K562 (cell line): ENCODE data around the gene DVL3. TPM values are rescaled to one million over a fixed set of nuclear protein-coding genes. Genes with fewer than 3 reads are reported as not detected.

Experiments
- DIDO1 ChIP-seq: fragments of 450-650 bp; IDR thresholded peaks from 2 replicates; pipeline ENCODE4 v1.6.1; 2016; ENCODE audit warnings: low read depth, missing biosample characterization, missing genetic modification characterization
- E2F3 ChIP-seq: fragments of 250-450 bp; sonication (Bioruptor Pico); IDR thresholded peaks from 2 replicates; pipeline ENCODE4 v1.4.0; 2020; ENCODE audit warnings: mild to moderate bottlenecking
- LEF1 ChIP-seq: fragments of 450-650 bp; IDR thresholded peaks from 2 replicates; pipeline ENCODE4 v1.6.1; 2016; ENCODE audit warnings: mild to moderate bottlenecking
- MAFG ChIP-seq: fragments of 450-650 bp; conservative IDR thresholded peaks from 2 replicates; pipeline ENCODE4 v1.6.1; 2016; ENCODE audit warnings: missing genetic modification characterization, missing compliant biosample characterization
- NELFE ChIP-seq: IDR thresholded peaks from 2 replicates; pipeline ENCODE4 v1.6.1; 2011; ENCODE audit warnings: mild to moderate bottlenecking; ENCODE audit not compliant: insufficient read depth, insufficient read length
- RBBP5 ChIP-seq: fragments of 200-600 bp; sonication (generic); IDR thresholded peaks from 2 replicates; pipeline ENCODE4 v1.6.1; 2012; ENCODE audit warnings: borderline replicate concordance, mild to moderate bottlenecking, low read length, control low read depth, inconsistent platforms; ENCODE audit not compliant: insufficient read depth, poor library complexity, severe bottlenecking
- RBM14 ChIP-seq: fragments of 200-400 bp; formaldehyde crosslinking; IDR thresholded peaks from 2 replicates; pipeline ENCODE4 v1.6.1; 2018; ENCODE audit warnings: low read depth, mild to moderate bottlenecking, low read length, moderate library complexity, borderline replicate concordance; ENCODE audit not compliant: insufficient read depth
- RBM22 ChIP-seq: fragments of 200-400 bp; formaldehyde crosslinking; IDR thresholded peaks from 2 replicates; pipeline ENCODE4 v1.6.1; 2018; ENCODE audit warnings: low read length, low read depth; ENCODE audit not compliant: poor library complexity, severe bottlenecking
- TAL1 ChIP-seq: fragments of 450-650 bp; IDR thresholded peaks from 2 replicates; pipeline ENCODE4 v1.6.1; 2016; ENCODE audit warnings: mild to moderate bottlenecking
- TRIM24 ChIP-seq, 2 experiments: fragments of 450-650 bp; IDR thresholded peaks; 2 replicates each; pipeline ENCODE4 v1.6.1; 2016
- ZNF124 ChIP-seq: sonication (generic); formaldehyde crosslinking; IDR thresholded peaks from 2 replicates; pipeline ENCODE4 v1.8.1; 2022; ENCODE audit warnings: missing genetic modification reagents
- ZNF551 ChIP-seq: fragments of 250-450 bp; sonication (Bioruptor Pico); IDR thresholded peaks from 2 replicates; pipeline ENCODE4 v1.5.0; 2021; ENCODE audit warnings: mild to moderate bottlenecking, moderate library complexity
- ZNF717 ChIP-seq: fragments of 250-450 bp; sonication (Bioruptor Pico); IDR thresholded peaks from 2 replicates; pipeline ENCODE4 v1.5.0; 2021
- ZZZ3 ChIP-seq: fragments of 450-650 bp; IDR thresholded peaks from 2 replicates; pipeline ENCODE4 v1.6.1; 2016; ENCODE audit warnings: antibody characterized with exemption, mild to moderate bottlenecking, moderate library complexity
- polyA plus RNA-seq, 8 experiments: library from polyadenylated mRNA; depleted of rRNA in 4 of 8; stranded (reverse) in 5 of 8; unstranded in 3 of 8; fragments of >200 nt; fragmentation: Nextera tagmentation in 2 of 8; fragmentation: Illumina TruSeq in 1 of 8; extraction: Ambion mirVana in 2 of 8; extraction: Trizol in 1 of 8; gene quantifications; 2 replicates each; pipeline versions ENCODE4 v1.2.1 to v1.2.3, GENCODE V29; 2011 to 2014; ENCODE audit warnings: inconsistent platforms in 1 of 8, missing spikeins in 1 of 8
- total RNA-seq, 7 experiments: library from RNA; depleted of rRNA in 6 of 7; stranded (reverse); fragments of >200 nt in 6 of 7; fragmentation: Illumina TruSeq in 2 of 7; extraction: Trizol in 2 of 7; gene quantifications; 2 replicates each; pipeline versions ENCODE4 v1.2.1 to v1.2.3, GENCODE V29; 2011 to 2021; ENCODE audit warnings: low replicate concordance in 1 of 7
- TF ChIP-seq, protein P1 (sequence below): sonication (generic); formaldehyde crosslinking; IDR thresholded peaks from 2 replicates; pipeline ENCODE4 v1.8.0; 2022; ENCODE audit warnings: missing genetic modification reagents, mild to moderate bottlenecking, borderline replicate concordance
- TF ChIP-seq, protein P2 (sequence below): sonication (generic); formaldehyde crosslinking; IDR thresholded peaks from 2 replicates; pipeline ENCODE4 v1.8.0; 2022; ENCODE audit warnings: mild to moderate bottlenecking, missing genetic modification reagents
- TF ChIP-seq, protein P3 (sequence below), 2 experiments: fragments of 450-650 bp; formaldehyde crosslinking in 1 of 2; IDR thresholded peaks; 2 replicates each; pipeline versions ENCODE4 v1.4.0 to v1.6.1; 2014 to 2020; ENCODE audit warnings: mild to moderate bottlenecking in 2 of 2, borderline replicate concordance in 1 of 2, low read depth in 1 of 2

Gene DVL3
- total and polyA plus RNA-seq, 9 of the 15 experiments (the other 6 are each of a cell fraction or from before 2014, with no cell fraction given): 3.1 to 57.9 (median 20.1) TPM

DNA sequence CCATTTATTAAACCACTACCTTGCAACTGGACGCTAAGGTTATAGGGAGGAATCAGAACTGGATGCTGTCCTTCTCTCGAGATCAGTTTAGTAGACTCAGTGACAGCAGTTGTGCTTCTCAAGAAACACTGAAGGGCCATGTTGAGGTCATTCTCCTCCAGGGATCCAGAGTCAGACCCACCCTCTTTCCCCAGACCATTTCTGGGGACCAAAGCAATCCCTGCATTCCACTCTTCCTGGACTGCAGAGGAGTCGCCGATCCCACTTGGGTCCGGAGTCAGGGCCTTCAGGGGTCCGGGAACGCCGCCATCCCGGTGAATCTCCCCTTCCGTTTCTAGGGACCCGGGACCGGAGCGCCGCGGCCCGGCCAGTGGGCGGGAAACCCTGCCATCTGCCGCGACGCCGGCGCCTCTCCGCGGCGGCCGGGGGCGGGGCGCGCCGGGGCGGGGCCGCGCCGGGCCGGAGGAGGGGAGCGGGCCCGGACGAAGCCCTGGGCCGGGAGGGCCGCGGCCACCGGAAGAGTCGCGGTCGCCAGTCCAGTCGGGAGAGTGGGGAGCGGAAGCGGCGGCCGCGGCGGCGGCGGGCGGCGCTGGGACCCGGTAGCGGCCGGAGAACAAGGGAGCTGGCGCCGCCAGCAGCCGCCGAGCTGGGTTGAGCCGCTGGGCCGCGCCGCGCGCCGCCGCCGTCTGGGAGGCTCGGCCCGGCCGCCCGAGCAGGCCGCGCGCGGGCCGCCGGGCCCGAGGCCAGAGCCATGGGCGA, at the start of gene DVL3 (continued):
- TF ChIP-seq MAFG: no peak
- peak; percentile 78; the same call in 1 of the 2 replicates for TF ChIP-seq E2F3
- no peak for TF ChIP-seq TAL1
- no peak for TF ChIP-seq TRIM24 (IDR thresholded peaks at IDR 0.05)
- TF ChIP-seq, protein P1, sequence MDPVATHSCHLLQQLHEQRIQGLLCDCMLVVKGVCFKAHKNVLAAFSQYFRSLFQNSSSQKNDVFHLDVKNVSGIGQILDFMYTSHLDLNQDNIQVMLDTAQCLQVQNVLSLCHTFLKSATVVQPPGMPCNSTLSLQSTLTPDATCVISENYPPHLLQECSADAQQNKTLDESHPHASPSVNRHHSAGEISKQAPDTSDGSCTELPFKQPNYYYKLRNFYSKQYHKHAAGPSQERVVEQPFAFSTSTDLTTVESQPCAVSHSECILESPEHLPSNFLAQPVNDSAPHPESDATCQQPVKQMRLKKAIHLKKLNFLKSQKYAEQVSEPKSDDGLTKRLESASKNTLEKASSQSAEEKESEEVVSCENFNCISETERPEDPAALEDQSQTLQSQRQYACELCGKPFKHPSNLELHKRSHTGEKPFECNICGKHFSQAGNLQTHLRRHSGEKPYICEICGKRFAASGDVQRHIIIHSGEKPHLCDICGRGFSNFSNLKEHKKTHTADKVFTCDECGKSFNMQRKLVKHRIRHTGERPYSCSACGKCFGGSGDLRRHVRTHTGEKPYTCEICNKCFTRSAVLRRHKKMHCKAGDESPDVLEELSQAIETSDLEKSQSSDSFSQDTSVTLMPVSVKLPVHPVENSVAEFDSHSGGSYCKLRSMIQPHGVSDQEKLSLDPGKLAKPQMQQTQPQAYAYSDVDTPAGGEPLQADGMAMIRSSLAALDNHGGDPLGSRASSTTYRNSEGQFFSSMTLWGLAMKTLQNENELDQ (CRISPR knock-in tag): no peak
- TF ChIP-seq ZNF124: no peak
- no peak for TF ChIP-seq LEF1
- TF ChIP-seq ZNF551 (CRISPR knock-in tag): no peak
- no peak for TF ChIP-seq RBM14
- no peak for TF ChIP-seq ZNF717
- TF ChIP-seq DIDO1 (tag): no peak
- TF ChIP-seq, protein P2, sequence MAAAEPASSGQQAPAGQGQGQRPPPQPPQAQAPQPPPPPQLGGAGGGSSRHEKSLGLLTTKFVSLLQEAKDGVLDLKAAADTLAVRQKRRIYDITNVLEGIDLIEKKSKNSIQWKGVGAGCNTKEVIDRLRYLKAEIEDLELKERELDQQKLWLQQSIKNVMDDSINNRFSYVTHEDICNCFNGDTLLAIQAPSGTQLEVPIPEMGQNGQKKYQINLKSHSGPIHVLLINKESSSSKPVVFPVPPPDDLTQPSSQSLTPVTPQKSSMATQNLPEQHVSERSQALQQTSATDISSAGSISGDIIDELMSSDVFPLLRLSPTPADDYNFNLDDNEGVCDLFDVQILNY (CRISPR knock-in tag): no peak
- TF ChIP-seq NELFE: no peak
- TF ChIP-seq, protein P3, sequence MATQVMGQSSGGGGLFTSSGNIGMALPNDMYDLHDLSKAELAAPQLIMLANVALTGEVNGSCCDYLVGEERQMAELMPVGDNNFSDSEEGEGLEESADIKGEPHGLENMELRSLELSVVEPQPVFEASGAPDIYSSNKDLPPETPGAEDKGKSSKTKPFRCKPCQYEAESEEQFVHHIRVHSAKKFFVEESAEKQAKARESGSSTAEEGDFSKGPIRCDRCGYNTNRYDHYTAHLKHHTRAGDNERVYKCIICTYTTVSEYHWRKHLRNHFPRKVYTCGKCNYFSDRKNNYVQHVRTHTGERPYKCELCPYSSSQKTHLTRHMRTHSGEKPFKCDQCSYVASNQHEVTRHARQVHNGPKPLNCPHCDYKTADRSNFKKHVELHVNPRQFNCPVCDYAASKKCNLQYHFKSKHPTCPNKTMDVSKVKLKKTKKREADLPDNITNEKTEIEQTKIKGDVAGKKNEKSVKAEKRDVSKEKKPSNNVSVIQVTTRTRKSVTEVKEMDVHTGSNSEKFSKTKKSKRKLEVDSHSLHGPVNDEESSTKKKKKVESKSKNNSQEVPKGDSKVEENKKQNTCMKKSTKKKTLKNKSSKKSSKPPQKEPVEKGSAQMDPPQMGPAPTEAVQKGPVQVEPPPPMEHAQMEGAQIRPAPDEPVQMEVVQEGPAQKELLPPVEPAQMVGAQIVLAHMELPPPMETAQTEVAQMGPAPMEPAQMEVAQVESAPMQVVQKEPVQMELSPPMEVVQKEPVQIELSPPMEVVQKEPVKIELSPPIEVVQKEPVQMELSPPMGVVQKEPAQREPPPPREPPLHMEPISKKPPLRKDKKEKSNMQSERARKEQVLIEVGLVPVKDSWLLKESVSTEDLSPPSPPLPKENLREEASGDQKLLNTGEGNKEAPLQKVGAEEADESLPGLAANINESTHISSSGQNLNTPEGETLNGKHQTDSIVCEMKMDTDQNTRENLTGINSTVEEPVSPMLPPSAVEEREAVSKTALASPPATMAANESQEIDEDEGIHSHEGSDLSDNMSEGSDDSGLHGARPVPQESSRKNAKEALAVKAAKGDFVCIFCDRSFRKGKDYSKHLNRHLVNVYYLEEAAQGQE (IDR thresholded peaks at IDR 0.05; ENCODE audit: borderline replicate concordance): no peak; the same call in 1 of the 2 replicates
- TF ChIP-seq, protein P3 (CRISPR knock-in tag; IDR thresholded peaks at IDR 0.05; ENCODE audit: low read depth): no peak
- no peak for TF ChIP-seq RBM22
- no peak for TF ChIP-seq ZZZ3
- peak; percentile 74 for TF ChIP-seq RBBP5
